HL-60 (cell line): ENCODE measurements around the gene CYRIA.

Source experiments
- GABPA ChIP-seq: IDR thresholded peaks from 2 replicates; pipeline ENCODE4 v1.6.1; 2012; ENCODE audit warnings: low read depth
- POLR2AphosphoS5 ChIP-seq: IDR thresholded peaks from 2 replicates; pipeline ENCODE4 v1.6.1; 2012; ENCODE audit warnings: low read depth
- SPI1 ChIP-seq: IDR thresholded peaks from 2 replicates; pipeline ENCODE4 v1.6.1; 2012; ENCODE audit warnings: low read depth, mild to moderate bottlenecking, borderline replicate concordance
- TF ChIP-seq, protein P1 (sequence below): IDR thresholded peaks from one replicate; pipeline ENCODE4 v1.5.1; 2011; ENCODE audit warnings: low read length, control low read depth, inconsistent platforms; ENCODE audit not compliant: insufficient read depth
- TF ChIP-seq, protein P2 (sequence below): IDR thresholded peaks from 2 replicates; pipeline ENCODE4 v1.6.1; 2012; ENCODE audit warnings: low read depth; ENCODE audit not compliant: insufficient replicate concordance

DNA sequence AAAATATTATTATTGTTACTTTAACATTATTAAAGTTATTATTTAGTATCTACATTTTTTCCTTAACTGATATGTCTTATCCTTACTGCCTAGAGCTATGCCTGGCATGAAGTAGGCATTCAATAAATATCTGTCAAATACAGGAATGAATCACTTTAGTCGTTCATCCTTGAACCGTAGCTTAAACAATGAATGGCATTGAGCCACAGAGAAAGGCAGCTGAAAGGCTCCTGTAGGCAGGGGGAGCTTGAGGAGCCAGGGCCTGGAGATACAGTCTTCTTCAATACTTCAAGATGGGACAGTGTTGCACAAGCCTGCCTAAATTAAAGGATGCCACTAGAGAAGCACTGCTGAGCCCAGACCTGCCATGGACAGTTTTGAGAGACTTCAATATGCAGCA is 22.5 kb downstream of the CYRIA start:
- TF ChIP-seq, protein P1, sequence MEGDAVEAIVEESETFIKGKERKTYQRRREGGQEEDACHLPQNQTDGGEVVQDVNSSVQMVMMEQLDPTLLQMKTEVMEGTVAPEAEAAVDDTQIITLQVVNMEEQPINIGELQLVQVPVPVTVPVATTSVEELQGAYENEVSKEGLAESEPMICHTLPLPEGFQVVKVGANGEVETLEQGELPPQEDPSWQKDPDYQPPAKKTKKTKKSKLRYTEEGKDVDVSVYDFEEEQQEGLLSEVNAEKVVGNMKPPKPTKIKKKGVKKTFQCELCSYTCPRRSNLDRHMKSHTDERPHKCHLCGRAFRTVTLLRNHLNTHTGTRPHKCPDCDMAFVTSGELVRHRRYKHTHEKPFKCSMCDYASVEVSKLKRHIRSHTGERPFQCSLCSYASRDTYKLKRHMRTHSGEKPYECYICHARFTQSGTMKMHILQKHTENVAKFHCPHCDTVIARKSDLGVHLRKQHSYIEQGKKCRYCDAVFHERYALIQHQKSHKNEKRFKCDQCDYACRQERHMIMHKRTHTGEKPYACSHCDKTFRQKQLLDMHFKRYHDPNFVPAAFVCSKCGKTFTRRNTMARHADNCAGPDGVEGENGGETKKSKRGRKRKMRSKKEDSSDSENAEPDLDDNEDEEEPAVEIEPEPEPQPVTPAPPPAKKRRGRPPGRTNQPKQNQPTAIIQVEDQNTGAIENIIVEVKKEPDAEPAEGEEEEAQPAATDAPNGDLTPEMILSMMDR, result no peak
- TF ChIP-seq, protein P2, sequence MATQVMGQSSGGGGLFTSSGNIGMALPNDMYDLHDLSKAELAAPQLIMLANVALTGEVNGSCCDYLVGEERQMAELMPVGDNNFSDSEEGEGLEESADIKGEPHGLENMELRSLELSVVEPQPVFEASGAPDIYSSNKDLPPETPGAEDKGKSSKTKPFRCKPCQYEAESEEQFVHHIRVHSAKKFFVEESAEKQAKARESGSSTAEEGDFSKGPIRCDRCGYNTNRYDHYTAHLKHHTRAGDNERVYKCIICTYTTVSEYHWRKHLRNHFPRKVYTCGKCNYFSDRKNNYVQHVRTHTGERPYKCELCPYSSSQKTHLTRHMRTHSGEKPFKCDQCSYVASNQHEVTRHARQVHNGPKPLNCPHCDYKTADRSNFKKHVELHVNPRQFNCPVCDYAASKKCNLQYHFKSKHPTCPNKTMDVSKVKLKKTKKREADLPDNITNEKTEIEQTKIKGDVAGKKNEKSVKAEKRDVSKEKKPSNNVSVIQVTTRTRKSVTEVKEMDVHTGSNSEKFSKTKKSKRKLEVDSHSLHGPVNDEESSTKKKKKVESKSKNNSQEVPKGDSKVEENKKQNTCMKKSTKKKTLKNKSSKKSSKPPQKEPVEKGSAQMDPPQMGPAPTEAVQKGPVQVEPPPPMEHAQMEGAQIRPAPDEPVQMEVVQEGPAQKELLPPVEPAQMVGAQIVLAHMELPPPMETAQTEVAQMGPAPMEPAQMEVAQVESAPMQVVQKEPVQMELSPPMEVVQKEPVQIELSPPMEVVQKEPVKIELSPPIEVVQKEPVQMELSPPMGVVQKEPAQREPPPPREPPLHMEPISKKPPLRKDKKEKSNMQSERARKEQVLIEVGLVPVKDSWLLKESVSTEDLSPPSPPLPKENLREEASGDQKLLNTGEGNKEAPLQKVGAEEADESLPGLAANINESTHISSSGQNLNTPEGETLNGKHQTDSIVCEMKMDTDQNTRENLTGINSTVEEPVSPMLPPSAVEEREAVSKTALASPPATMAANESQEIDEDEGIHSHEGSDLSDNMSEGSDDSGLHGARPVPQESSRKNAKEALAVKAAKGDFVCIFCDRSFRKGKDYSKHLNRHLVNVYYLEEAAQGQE, result no peak
- no peak for TF ChIP-seq POLR2AphosphoS5
- no peak for TF ChIP-seq SPI1
- TF ChIP-seq GABPA, result no peak
